Breast epithelium (tissue), 4 donors: Measurements from ENCODE around the gene GCHFR. TPM values are rescaled to one million over a fixed set of nuclear protein-coding genes. Genes with fewer than 3 reads are reported as not detected.
A peak's percentile ranks its signal among the peaks of the same experiment; 100 is the strongest.

ENCODE experiments used
- DNase-seq, 2 donors: peaks; one replicate each; pipeline ENCODE4 v3.0.0-alpha.2; 2019; ENCODE audit warnings: low spot score in 2 of 2
- H3K27ac ChIP-seq, 2 donors: fragments of 200-600 bp; sonication (generic) in 1 of 2; one replicate each; pipeline ENCODE4 v1.5.1; 2016 to 2019; ENCODE audit warnings: mild to moderate bottlenecking in 1 of 2
- H3K27me3 ChIP-seq, 2 donors: fragments of 200-600 bp; sonication (generic) in 1 of 2; one replicate each; pipeline versions ENCODE4 v1.5.1 to v1.6.0; 2017 to 2019; ENCODE audit warnings: control low read depth in 1 of 2, mild to moderate bottlenecking in 1 of 2
- H3K36me3 ChIP-seq: fragments of 200-600 bp; one replicate; pipeline ENCODE4 v1.5.1; 2019
- H3K4me1 ChIP-seq, 2 donors: fragments of 200-600 bp; sonication (generic); one replicate each; pipeline ENCODE4 v1.5.1; 2016 to 2019; ENCODE audit warnings: control low read depth in 1 of 2
- H3K4me3 ChIP-seq, 3 donors: fragments of 200-600 bp; sonication (generic); 1 replicate in 2 of 3; 2 replicates in 1 of 3; pipeline ENCODE4 v1.5.1; 2016 to 2019; ENCODE audit warnings: mild to moderate bottlenecking in 3 of 3, moderate library complexity in 2 of 3
- H3K9me3 ChIP-seq, 2 donors: fragments of 200-600 bp; sonication (generic) in 1 of 2; one replicate each; pipeline ENCODE4 v1.5.1; 2016 to 2019; ENCODE audit warnings: control low read depth in 1 of 2
- CTCF ChIP-seq, 3 donors: fragments of 450-650 bp; IDR thresholded peaks; one replicate each; pipeline ENCODE4 v1.5.1; 2016 to 2017; ENCODE audit warnings: antibody characterized with exemption in 3 of 3, mild to moderate bottlenecking in 3 of 3, moderate library complexity in 3 of 3
- POLR2A ChIP-seq: fragments of 450-650 bp; IDR thresholded peaks from one replicate; pipeline ENCODE4 v1.6.1; 2016; ENCODE audit warnings: antibody characterized with exemption, mild to moderate bottlenecking, moderate library complexity
- POLR2AphosphoS5 ChIP-seq, 3 donors: sonication (generic); formaldehyde crosslinking; IDR thresholded peaks; one replicate each; pipeline ENCODE4 v1.6.1; 2017; ENCODE audit warnings: antibody characterized with exemption in 3 of 3
- intact Hi-C: fragments of 100-400 bp; cut with DNase I; formaldehyde crosslinking; loops from one replicate; pipeline ENCODE4 v1.15.1; 2023; ENCODE audit warnings: low total_unique reads
- total RNA-seq, 3 donors: library from RNA; depleted of rRNA; stranded (reverse); fragments of >200 nt; gene quantifications; one replicate each; pipeline ENCODE4 v1.1.0, GENCODE V29; 2016

Gene GCHFR
- total RNA-seq, 3 donors from 2014 or later: 56.0 to 100 (median 61.9) TPM

- intact Hi-C loops: no loop called here
- Histone ChIP-seq H3K9me3 (no peaks in the 10 kb centered on the region), H3K27me3 (no peaks in the 10 kb centered on the region), H3K36me3 (no peaks in the 10 kb centered on the region), H3K27ac (peak overlapping the region; percentile 92 to 93), H3K4me1 (no peaks in the 10 kb centered on the region), H3K4me3 (peak overlapping the region; percentile 77 to 87 (median 84))
- TF ChIP-seq POLR2A: no peak
- DNase-seq: no peak
Measured at GRCh38 chr15:40754574-40754882, 9.3 kb upstream of the GCHFR start.

GRCh38 chr15:40754883-40755811 lies 8.7 kb upstream of the GCHFR start, which contains the start of gene RMDN3:
Gene RMDN3 (minus strand): TSS chr15:40755254. CDS start chr15:40754783, 471 bp downstream.
- intact Hi-C loops: no loop called here
- Histone ChIP-seq H3K27me3 (no peaks in the 10 kb centered on the region), H3K36me3 (no peaks in the 10 kb centered on the region), H3K4me3 (peak within 1 kb of the TSS; percentile 77 to 87 (median 84)), H3K27ac (peak within 1 kb of the TSS; percentile 92 to 93), H3K9me3 (no peaks in the 10 kb centered on the region), H3K4me1 (no peaks in the 10 kb centered on the region)
- DNase-seq: peak; percentile 90 to 92
- TF ChIP-seq POLR2AphosphoS5 (IDR thresholded peaks at IDR 0.05) (peak; percentile 56 to 85 (median 70)), CTCF (IDR thresholded peaks at IDR 0.05) (peak in 1 of 3 donors; percentile 27), POLR2A (no peak)

DNA sequence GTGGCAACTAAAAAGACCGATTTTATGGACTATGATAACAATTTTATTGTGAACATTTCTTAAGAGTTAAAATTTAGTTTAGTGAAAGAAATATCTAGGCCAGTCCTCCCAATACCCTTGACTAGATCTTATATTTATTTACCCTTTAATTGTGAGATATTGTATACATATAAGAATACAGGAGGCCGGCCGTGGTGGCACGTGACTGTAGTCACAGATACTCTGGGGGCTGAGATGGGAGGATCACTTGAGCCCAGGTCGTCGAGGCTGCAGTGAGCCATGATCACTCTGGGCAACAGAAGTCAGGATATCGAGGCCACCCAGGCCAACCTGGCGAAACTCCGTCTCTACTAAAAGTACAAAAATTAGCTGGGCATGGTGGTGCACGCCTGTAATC lies 8.1 kb upstream of the GCHFR start:
- H3K36me3 ChIP-seq: no peaks in the 10 kb centered on the region
- H3K4me1 ChIP-seq: no peaks in the 10 kb centered on the region
- no peaks in the 10 kb centered on the region for H3K9me3 ChIP-seq
- no peaks in the 10 kb centered on the region for H3K27me3 ChIP-seq
- intact Hi-C loops: no loop called here
- no peak for TF ChIP-seq CTCF (IDR thresholded peaks at IDR 0.05)
- TF ChIP-seq POLR2A: no peak
- TF ChIP-seq POLR2AphosphoS5 (IDR thresholded peaks at IDR 0.05): no peak
- no peak for DNase-seq
- peak overlapping the region; percentile 92 to 93 for H3K27ac ChIP-seq
- H3K4me3 ChIP-seq: peak overlapping the region; percentile 77 to 87 (median 84)

GRCh38 chr15:40756938-40757337 lies 6.9 kb upstream of the GCHFR start:
- no peak for DNase-seq
- intact Hi-C loops: no loop called here

DNA sequence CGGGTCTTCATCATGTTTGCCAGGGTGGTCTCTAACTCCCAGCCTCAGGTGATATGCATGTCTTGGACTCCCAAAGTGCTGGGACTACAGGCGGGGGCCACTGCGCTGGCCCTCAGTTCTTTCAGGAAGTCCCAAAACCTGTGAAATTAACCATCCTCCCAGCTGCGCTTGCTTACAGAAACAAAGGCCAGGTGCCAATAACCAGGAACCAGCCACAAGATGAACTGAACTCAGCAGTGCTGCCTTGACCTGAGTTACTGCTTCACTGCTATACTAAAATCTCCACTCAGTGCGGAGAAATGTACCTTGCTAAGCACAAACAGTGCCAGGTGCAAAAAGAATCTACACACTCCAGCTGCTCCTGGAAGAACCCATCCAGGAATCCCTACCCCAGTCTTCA lies 3.9 kb upstream of the GCHFR start:
- intact Hi-C loops: no loop called here
- Histone ChIP-seq H3K4me3 (no peak overlapping the region), H3K9me3 (no peaks in the 10 kb centered on the region), H3K27ac (no peak overlapping the region), H3K27me3 (no peaks in the 10 kb centered on the region), H3K36me3 (no peaks in the 10 kb centered on the region), H3K4me1 (peaks cover 0 to 7% of the 10 kb centered on the region in 2 donors)
- no peak for DNase-seq
- no peak for TF ChIP-seq POLR2AphosphoS5 (IDR thresholded peaks at IDR 0.05)
- no peak for TF ChIP-seq CTCF (IDR thresholded peaks at IDR 0.05)
- TF ChIP-seq POLR2A: no peak

More at GRCh38 chr15:40756938-40757337, 6.9 kb upstream of the GCHFR start:
- Histone ChIP-seq H3K4me1 (no peaks in the 10 kb centered on the region), H3K36me3 (no peaks in the 10 kb centered on the region), H3K9me3 (no peaks in the 10 kb centered on the region), H3K27ac (no peak overlapping the region), H3K27me3 (no peaks in the 10 kb centered on the region), H3K4me3 (no peak overlapping the region)
- TF ChIP-seq POLR2A (no peak), POLR2AphosphoS5 (IDR thresholded peaks at IDR 0.05) (no peak), CTCF (IDR thresholded peaks at IDR 0.05) (no peak)
